Measurements from ENCODE around the gene OR4X2. TPM values are rescaled to one million over a fixed set of nuclear protein-coding genes. Genes with fewer than 3 reads are reported as not detected.

The OR4X2 gene
- total RNA-seq, 2 donors from 2014 or later: not detected

DNA sequence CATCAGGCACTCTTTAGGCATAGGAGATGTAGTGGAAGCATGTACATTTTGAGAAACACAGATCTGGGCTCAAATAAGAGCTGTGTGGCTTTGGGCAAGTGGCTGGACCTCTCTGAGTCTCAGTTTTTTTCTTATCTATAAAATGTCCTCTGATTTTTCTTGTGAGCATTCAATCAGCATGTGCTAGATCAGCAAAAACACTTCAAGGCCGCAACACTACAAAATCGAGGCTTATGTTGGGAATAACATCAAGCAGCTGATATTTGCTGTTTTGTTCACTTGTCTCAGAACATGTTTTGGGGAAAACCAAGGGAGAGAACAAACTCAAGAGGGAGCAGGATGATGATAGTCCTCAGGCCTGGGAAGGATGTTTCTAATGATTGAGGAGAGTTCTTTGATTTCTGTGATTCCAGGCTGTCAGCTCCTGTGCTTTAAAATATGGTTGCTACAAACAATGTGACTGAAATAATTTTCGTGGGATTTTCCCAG, 18.6 kb downstream of the OR4X2 start, which contains the start of gene OR4X1:
OR4X1 (plus strand) TSS at position 439 of the 489 bp plus-strand sequence; CDS start at position 439, 0 bp downstream.
- 28 to 30% methylated on average over 2 to 3 of the region's 3 CpGs for WGBS, 2 experiments (ENCODE audit: insufficient coverage in 1 of 2, insufficient read length in 1 of 2)

DNA sequence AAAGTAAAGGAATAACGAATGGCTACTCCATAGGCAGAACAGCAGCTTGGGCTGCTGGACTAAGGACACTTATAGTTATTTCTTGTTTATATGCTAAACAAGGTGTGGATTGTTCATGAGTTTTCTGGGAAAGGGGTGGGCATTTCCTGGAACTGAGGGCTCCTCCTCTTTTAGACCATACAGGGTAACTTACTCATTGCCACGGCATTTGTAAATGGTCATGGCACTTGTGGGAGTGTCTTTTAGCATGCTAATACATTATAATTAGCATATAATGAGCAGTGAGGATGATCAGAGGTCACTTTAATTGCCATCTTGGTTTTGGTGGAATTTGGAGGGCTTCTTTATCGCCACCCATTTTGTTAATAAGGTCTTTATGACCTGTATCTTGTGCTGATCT, 25.7 kb downstream of the OR4X2 start:
- Histone ChIP-seq H3K4me3 (ENCODE audit: low read length) (no peak overlapping the region), H3K36me3 (ENCODE audit: control insufficient read depth, insufficient read depth, low read length) (no peaks in the 10 kb centered on the region), H3K9ac (ENCODE audit: extremely low read depth, low read length, poor library complexity, severe bottlenecking) (no peak overlapping the region), H3K4me1 (ENCODE audit: control insufficient read depth, insufficient read depth, low read length) (no peaks in the 10 kb centered on the region), H3K9me3 (ENCODE audit: control insufficient read depth, low read length) (peaks cover 45% of the 10 kb centered on the region), H3K27me3 (ENCODE audit: control insufficient read depth, insufficient read depth, low read length, poor library complexity, severe bottlenecking) (no peaks in the 10 kb centered on the region), H3K27ac (ENCODE audit: low read depth, low read length) (no peak overlapping the region)
- H3K27ac Mint-ChIP-seq: no peak overlapping the region
- TF ChIP-seq, protein P1, sequence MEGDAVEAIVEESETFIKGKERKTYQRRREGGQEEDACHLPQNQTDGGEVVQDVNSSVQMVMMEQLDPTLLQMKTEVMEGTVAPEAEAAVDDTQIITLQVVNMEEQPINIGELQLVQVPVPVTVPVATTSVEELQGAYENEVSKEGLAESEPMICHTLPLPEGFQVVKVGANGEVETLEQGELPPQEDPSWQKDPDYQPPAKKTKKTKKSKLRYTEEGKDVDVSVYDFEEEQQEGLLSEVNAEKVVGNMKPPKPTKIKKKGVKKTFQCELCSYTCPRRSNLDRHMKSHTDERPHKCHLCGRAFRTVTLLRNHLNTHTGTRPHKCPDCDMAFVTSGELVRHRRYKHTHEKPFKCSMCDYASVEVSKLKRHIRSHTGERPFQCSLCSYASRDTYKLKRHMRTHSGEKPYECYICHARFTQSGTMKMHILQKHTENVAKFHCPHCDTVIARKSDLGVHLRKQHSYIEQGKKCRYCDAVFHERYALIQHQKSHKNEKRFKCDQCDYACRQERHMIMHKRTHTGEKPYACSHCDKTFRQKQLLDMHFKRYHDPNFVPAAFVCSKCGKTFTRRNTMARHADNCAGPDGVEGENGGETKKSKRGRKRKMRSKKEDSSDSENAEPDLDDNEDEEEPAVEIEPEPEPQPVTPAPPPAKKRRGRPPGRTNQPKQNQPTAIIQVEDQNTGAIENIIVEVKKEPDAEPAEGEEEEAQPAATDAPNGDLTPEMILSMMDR (conservative IDR thresholded peaks at IDR 0.05): no peak
- H3K27me3 Mint-ChIP-seq (ENCODE audit: insufficient read depth): peaks cover 20% of the 10 kb centered on the region
- no peaks in the 10 kb centered on the region for H3K36me3 Mint-ChIP-seq (ENCODE audit: low read depth)
- H3K4me1 Mint-ChIP-seq: no peaks in the 10 kb centered on the region
- peaks cover 19% of the 10 kb centered on the region for H3K9me3 Mint-ChIP-seq
- H3K4me3 Mint-ChIP-seq: no peak overlapping the region
- WGBS, 2 experiments (ENCODE audit: insufficient coverage in 1 of 2, insufficient read length in 1 of 2): 34 to 56% methylated on average over 2 to 3 of the region's 3 CpGs
- no peak for DNase-seq

More for the DNA sequence above, 18.6 kb downstream of the OR4X2 start, which contains the start of gene OR4X1:
- no peak within 1 kb of the TSS for H3K9ac ChIP-seq (ENCODE audit: extremely low read depth, low read length, poor library complexity, severe bottlenecking)
- no peaks in the 10 kb centered on the region for H3K27me3 Mint-ChIP-seq (ENCODE audit: insufficient read depth)
- H3K27ac ChIP-seq (ENCODE audit: low read depth, low read length): no peak within 1 kb of the TSS
- no peaks in the 10 kb centered on the region for H3K36me3 Mint-ChIP-seq (ENCODE audit: low read depth)
- H3K9me3 ChIP-seq (ENCODE audit: control insufficient read depth, low read length): peaks cover 53% of the 10 kb centered on the region
- H3K27me3 ChIP-seq (ENCODE audit: control insufficient read depth, insufficient read depth, low read length, poor library complexity, severe bottlenecking): no peaks in the 10 kb centered on the region
- peaks cover 31% of the 10 kb centered on the region for H3K9me3 Mint-ChIP-seq
- no peaks in the 10 kb centered on the region for H3K36me3 ChIP-seq (ENCODE audit: control insufficient read depth, insufficient read depth, low read length)
- no peak within 1 kb of the TSS for H3K4me3 ChIP-seq (ENCODE audit: low read length)
- H3K27ac Mint-ChIP-seq: no peak within 1 kb of the TSS
- no peak within 1 kb of the TSS for H3K4me3 Mint-ChIP-seq
- no peak for DNase-seq
- no peaks in the 10 kb centered on the region for H3K4me1 Mint-ChIP-seq
- H3K4me1 ChIP-seq (ENCODE audit: control insufficient read depth, insufficient read depth, low read length): no peaks in the 10 kb centered on the region
- TF ChIP-seq, protein P1 (conservative IDR thresholded peaks at IDR 0.05): no peak

DNA sequence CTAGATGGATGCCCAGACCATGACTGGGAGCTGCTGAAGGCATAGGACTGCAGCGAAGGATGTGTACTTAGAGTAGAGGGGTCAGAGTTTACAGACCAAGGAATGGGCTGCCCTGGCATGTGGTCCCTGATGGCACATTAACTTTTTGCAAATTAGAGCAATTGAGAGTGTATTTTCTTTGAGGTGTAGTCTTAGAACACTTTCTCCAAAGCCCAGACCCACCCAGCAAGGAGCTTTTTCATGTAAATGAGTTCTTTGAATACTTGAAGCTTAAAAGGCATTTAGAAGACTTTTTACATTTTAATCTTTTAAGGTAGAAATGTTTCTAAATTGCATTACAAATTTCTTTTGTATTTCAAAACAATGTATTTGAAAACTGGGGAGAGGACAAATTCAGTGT, 27.7 kb downstream of the OR4X2 start:
- Mint-ChIP-seq H3K4me3 (no peak overlapping the region), H3K9me3 (peaks cover 20% of the 10 kb centered on the region), H3K27me3 (ENCODE audit: insufficient read depth) (peaks cover 20% of the 10 kb centered on the region), H3K4me1 (no peaks in the 10 kb centered on the region), H3K27ac (no peak overlapping the region), H3K36me3 (ENCODE audit: low read depth) (no peaks in the 10 kb centered on the region)
- Histone ChIP-seq H3K36me3 (ENCODE audit: control insufficient read depth, insufficient read depth, low read length) (no peaks in the 10 kb centered on the region), H3K9ac (ENCODE audit: extremely low read depth, low read length, poor library complexity, severe bottlenecking) (no peak overlapping the region), H3K27ac (ENCODE audit: low read depth, low read length) (no peak overlapping the region), H3K9me3 (ENCODE audit: control insufficient read depth, low read length) (peaks cover 49% of the 10 kb centered on the region), H3K27me3 (ENCODE audit: control insufficient read depth, insufficient read depth, low read length, poor library complexity, severe bottlenecking) (no peaks in the 10 kb centered on the region), H3K4me1 (ENCODE audit: control insufficient read depth, insufficient read depth, low read length) (no peaks in the 10 kb centered on the region), H3K4me3 (ENCODE audit: low read length) (no peak overlapping the region)
- DNase-seq: peak; percentile 57
- 40% methylated on average over 1 of the region's 1 CpG; no CpG with 5 or more reads in 1 of the 2 experiments for WGBS, 2 experiments (ENCODE audit: insufficient coverage in 1 of 2, insufficient read length in 1 of 2)
- TF ChIP-seq, protein P1 (conservative IDR thresholded peaks at IDR 0.05): no peak

Other genes starting within 250 kb of the OR4X2 start
- gene OR4B1, start 28.3 kb upstream of the OR4X2 start, total RNA-seq: not detected
- gene OR4X1, start 18.8 kb downstream of the OR4X2 start, total RNA-seq: not detected
- gene OR4S1, start 61.1 kb downstream of the OR4X2 start, total RNA-seq: not detected
- gene OR4C3, start 79.8 kb downstream of the OR4X2 start, total RNA-seq: not detected
- not detected for gene OR4C5, start 121.4 kb downstream of the OR4X2 start, total RNA-seq
- not detected for gene OR4A47, start 243.7 kb downstream of the OR4X2 start, total RNA-seq